Liver (tissue), 9 donors: ENCODE results near the gene SMC4. TPM values are rescaled to one million over a fixed set of nuclear protein-coding genes. Genes with fewer than 3 reads are reported as not detected.

Experiments used
- DNase-seq: peaks from one replicate; pipeline ENCODE4 v3.0.0-alpha.2; 2017; ENCODE audit warnings: low spot score
- H3K27ac ChIP-seq, 2 donors: one replicate each; pipeline ENCODE4 v1.7.0; 2013; ENCODE audit warnings: inconsistent platforms in 2 of 2, low read length in 2 of 2, control low read depth in 1 of 2, low read depth in 1 of 2, mild to moderate bottlenecking in 1 of 2
- H3K27me3 ChIP-seq, 4 donors: one replicate each; pipeline versions ENCODE4 v1.6.1 to v1.7.0; 2013; ENCODE audit warnings: low read length in 3 of 4, inconsistent platforms in 1 of 4, mild to moderate bottlenecking in 1 of 4, moderate library complexity in 1 of 4; ENCODE audit not compliant: control insufficient read depth in 4 of 4, insufficient read depth in 4 of 4
- H3K36me3 ChIP-seq, 4 donors: one replicate each; pipeline versions ENCODE4 v1.6.1 to v1.7.0; 2013; ENCODE audit warnings: low read length in 3 of 4, mild to moderate bottlenecking in 3 of 4, low read depth in 1 of 4, moderate library complexity in 1 of 4; ENCODE audit not compliant: control insufficient read depth in 4 of 4, insufficient read depth in 3 of 4
- H3K4me1 ChIP-seq, 4 donors: one replicate each; pipeline versions ENCODE4 v1.6.1 to v1.7.0; 2013; ENCODE audit warnings: low read length in 3 of 4, mild to moderate bottlenecking in 3 of 4, moderate library complexity in 1 of 4; ENCODE audit not compliant: control insufficient read depth in 4 of 4, insufficient read depth in 4 of 4
- H3K4me3 ChIP-seq, 3 donors: one replicate each; pipeline versions ENCODE4 v1.6.1 to v1.7.0; 2013; ENCODE audit warnings: low read length in 3 of 3, control low read depth in 1 of 3, low read depth in 1 of 3, mild to moderate bottlenecking in 1 of 3
- H3K9ac ChIP-seq, 2 donors: one replicate each; pipeline ENCODE4 v1.7.0; 2013; ENCODE audit warnings: low read length in 2 of 2, mild to moderate bottlenecking in 2 of 2, moderate library complexity in 2 of 2, control low read depth in 1 of 2, low read depth in 1 of 2
- H3K9me3 ChIP-seq, 4 donors: one replicate each; pipeline versions ENCODE4 v1.6.1 to v1.7.0; 2013; ENCODE audit warnings: low read length in 3 of 4; ENCODE audit not compliant: control insufficient read depth in 4 of 4
- ATF3 ChIP-seq: IDR thresholded peaks from 2 replicates; pipeline ENCODE4 v1.6.1; 2016; ENCODE audit warnings: antibody characterized with exemption
- CTCF ChIP-seq: fragments of 150-350 bp; IDR thresholded peaks from 2 replicates; pipeline ENCODE4 v1.5.1; 2017; ENCODE audit warnings: improper control_type of control experiment, low read depth, low read length; ENCODE audit not compliant: missing input control
- EGR1 ChIP-seq, 2 donors: IDR thresholded peaks; 2 replicates each; pipeline ENCODE4 v1.6.1; 2016 to 2018; ENCODE audit warnings: antibody characterized with exemption in 2 of 2, low read depth in 2 of 2
- FOXA1 ChIP-seq: IDR thresholded peaks from 2 replicates; pipeline ENCODE4 v1.6.1; 2016; ENCODE audit warnings: antibody characterized with exemption
- FOXA2 ChIP-seq: IDR thresholded peaks from 2 replicates; pipeline ENCODE4 v1.6.1; 2016; ENCODE audit warnings: antibody characterized with exemption
- GABPA ChIP-seq, 2 donors: IDR thresholded peaks in 1 of 2; conservative IDR thresholded peaks in 1 of 2; 2 replicates each; pipeline ENCODE4 v1.6.1; 2016; ENCODE audit warnings: antibody characterized with exemption in 2 of 2, mild to moderate bottlenecking in 1 of 2, moderate library complexity in 1 of 2
- HNF4A ChIP-seq, 2 donors: conservative IDR thresholded peaks; 2 replicates each; pipeline ENCODE4 v1.6.1; 2016; ENCODE audit warnings: antibody characterized with exemption in 2 of 2, mild to moderate bottlenecking in 2 of 2
- HNF4G ChIP-seq: IDR thresholded peaks from 2 replicates; pipeline ENCODE4 v1.6.1; 2016; ENCODE audit warnings: antibody characterized with exemption
- JUND ChIP-seq, 2 donors: IDR thresholded peaks; 2 replicates each; pipeline ENCODE4 v1.6.1; 2016; ENCODE audit warnings: antibody characterized with exemption in 2 of 2
- MAX ChIP-seq: IDR thresholded peaks from 2 replicates; pipeline ENCODE4 v1.6.1; 2016; ENCODE audit warnings: antibody characterized with exemption
- NR2F2 ChIP-seq: IDR thresholded peaks from 2 replicates; pipeline ENCODE4 v1.6.1; 2016; ENCODE audit warnings: antibody characterized with exemption
- REST ChIP-seq: IDR thresholded peaks from 2 replicates; pipeline ENCODE4 v1.6.1; 2016; ENCODE audit warnings: antibody characterized with exemption, mild to moderate bottlenecking
- RXRA ChIP-seq, 2 donors: IDR thresholded peaks; 2 replicates each; pipeline ENCODE4 v1.6.1; 2017 to 2018; ENCODE audit warnings: antibody characterized with exemption in 2 of 2, mild to moderate bottlenecking in 1 of 2
- SP1 ChIP-seq: IDR thresholded peaks from 2 replicates; pipeline ENCODE4 v1.6.1; 2018; ENCODE audit warnings: antibody characterized with exemption, mild to moderate bottlenecking
- TAF1 ChIP-seq: conservative IDR thresholded peaks from 2 replicates; pipeline ENCODE4 v1.6.1; 2016; ENCODE audit warnings: antibody characterized with exemption, mild to moderate bottlenecking
- YY1 ChIP-seq: IDR thresholded peaks from 2 replicates; pipeline ENCODE4 v1.6.1; 2016; ENCODE audit warnings: antibody characterized with exemption, mild to moderate bottlenecking
- ZBTB33 ChIP-seq: IDR thresholded peaks from 2 replicates; pipeline ENCODE4 v1.6.1; 2016; ENCODE audit warnings: antibody characterized with exemption
- WGBS: extraction: QIAGEN DNeasy Blood & Tissue Kit; methylation state at CpG from one replicate; pipeline ENCODE4 v1.1.7; 2013; 5-methylcytosine and 5-hydroxymethylcytosine counted together
- polyA plus RNA-seq, 2 donors: library from polyadenylated mRNA; stranded (reverse) in 1 of 2; unstranded in 1 of 2; fragments of 200-250 nt in 1 of 2; fragments of >200 nt in 1 of 2; fragmentation: Nextera tagmentation in 1 of 2; extraction: Ambion mirVana in 1 of 2; gene quantifications; one replicate each; pipeline versions ENCODE4 v1.2.1 to v1.2.3, GENCODE V29; 2013 to 2015
- total RNA-seq, 2 donors: library from RNA; depleted of rRNA; stranded (reverse); fragments of >200 nt; gene quantifications; one replicate each; pipeline ENCODE4 v1.2.3, GENCODE V29; 2014
- donor health status: healthy.
- donor health status: healthy.
- donor health status: healthy.
- donor health status: healthy.
- donor health status: healthy.

SMC4 gene
- total and polyA plus RNA-seq, 4 donors: 6.7 to 161 (median 17.1) TPM

- Histone ChIP-seq H3K36me3 (no peaks in the 10 kb centered on the region), H3K9me3 (peaks cover 0 to 3% (median 1%) of the 10 kb centered on the region in 4 donors), H3K9ac (no peak overlapping the region), H3K4me1 (no peaks in the 10 kb centered on the region), H3K27me3 (no peaks in the 10 kb centered on the region), H3K4me3 (no peak overlapping the region), H3K27ac (no peak overlapping the region)
- WGBS: 67% methylated on average over 1 of the region's 1 CpG
- no peak for TF ChIP-seq GABPA (IDR thresholded peaks at IDR 0.05 in 1 of 2, conservative IDR thresholded peaks at IDR 0.05 in 1 of 2)
- TF ChIP-seq YY1: no peak
- no peak for TF ChIP-seq NR2F2
- TF ChIP-seq TAF1: no peak
- no peak for TF ChIP-seq MAX
- no peak for TF ChIP-seq FOXA1
- no peak for TF ChIP-seq REST
- TF ChIP-seq ZBTB33: no peak
- TF ChIP-seq HNF4A (conservative IDR thresholded peaks at IDR 0.05): no peak
- TF ChIP-seq FOXA2: no peak
- TF ChIP-seq JUND (IDR thresholded peaks at IDR 0.05): no peak
- no peak for TF ChIP-seq RXRA (IDR thresholded peaks at IDR 0.05)
- TF ChIP-seq CTCF: no peak
- no peak for TF ChIP-seq ATF3
- TF ChIP-seq HNF4G: no peak
- no peak for TF ChIP-seq SP1
- TF ChIP-seq EGR1 (IDR thresholded peaks at IDR 0.05; ENCODE audit: low read depth in 2 of 2): no peak
- no peak for DNase-seq
Measured at GRCh38 chr3:160473978-160474377, 74.5 kb downstream of the SMC4 start.

GRCh38 chr3:160474416-160474838 lies 75.0 kb downstream of the SMC4 start:
- DNase-seq: no peak
- Histone ChIP-seq H3K27ac (no peak overlapping the region), H3K4me3 (no peak overlapping the region), H3K36me3 (no peaks in the 10 kb centered on the region), H3K9ac (no peak overlapping the region), H3K27me3 (no peaks in the 10 kb centered on the region), H3K4me1 (no peaks in the 10 kb centered on the region), H3K9me3 (peaks cover 0 to 3% (median 1%) of the 10 kb centered on the region in 4 donors)
- no peak for TF ChIP-seq JUND (IDR thresholded peaks at IDR 0.05)
- TF ChIP-seq SP1: no peak
- no peak for TF ChIP-seq GABPA (IDR thresholded peaks at IDR 0.05 in 1 of 2, conservative IDR thresholded peaks at IDR 0.05 in 1 of 2)
- no peak for TF ChIP-seq EGR1 (IDR thresholded peaks at IDR 0.05; ENCODE audit: low read depth in 2 of 2)
- TF ChIP-seq HNF4A (conservative IDR thresholded peaks at IDR 0.05): peak in 1 of 2 donors; percentile 41
- TF ChIP-seq FOXA1: no peak
- TF ChIP-seq REST: no peak
